Ovary (tissue), 9 donors: ENCODE results near the gene COASY. TPM values are rescaled to one million over a fixed set of nuclear protein-coding genes. Genes with fewer than 3 reads are reported as not detected.
"Not testable (repeated sequence)": the region's sequence is repeated elsewhere in the genome, so short reads cannot be mapped to it uniquely, and the experiment has no call there.

Experiments
- DNase-seq, 5 donors: peaks; one replicate each; pipeline ENCODE4 v3.0.0-alpha.2; 2019 to 2020
- H3K27ac ChIP-seq, 2 donors: fragments of 200-600 bp; one replicate each; pipeline versions ENCODE4 v1.5.1 to v1.8.0; 2019 to 2022
- H3K27me3 ChIP-seq: fragments of 200-600 bp; one replicate; pipeline ENCODE4 v1.8.0; 2022
- H3K36me3 ChIP-seq: fragments of 200-600 bp; sonication (generic); one replicate; pipeline ENCODE4 v1.5.1; 2019
- H3K4me1 ChIP-seq: one replicate; pipeline ENCODE4 v1.8.1; 2013; ENCODE audit warnings: mild to moderate bottlenecking, moderate library complexity; ENCODE audit not compliant: insufficient read depth
- H3K4me3 ChIP-seq: fragments of 200-600 bp; sonication (generic); one replicate; pipeline ENCODE4 v1.5.1; 2017
- H3K9me3 ChIP-seq, 2 donors: fragments of 200-600 bp in 1 of 2; sonication (generic) in 1 of 2; one replicate each; pipeline versions ENCODE4 v1.5.1 to v1.8.1; 2013 to 2019; ENCODE audit warnings: mild to moderate bottlenecking in 1 of 2, moderate library complexity in 1 of 2
- CTCF ChIP-seq, 3 donors: fragments of 450-650 bp in 2 of 3; fragments of 200-600 bp in 1 of 3; IDR thresholded peaks; one replicate each; pipeline versions ENCODE4 v1.5.1 to v1.8.0; 2016 to 2022; ENCODE audit warnings: antibody characterized with exemption in 3 of 3, mild to moderate bottlenecking in 1 of 3
- EP300 ChIP-seq: sonication (generic); formaldehyde crosslinking; IDR thresholded peaks from one replicate; pipeline ENCODE4 v1.6.1; 2017; ENCODE audit warnings: antibody characterized with exemption
- POLR2A ChIP-seq: fragments of 450-650 bp; IDR thresholded peaks from one replicate; pipeline ENCODE4 v1.6.1; 2017; ENCODE audit warnings: antibody characterized with exemption, mild to moderate bottlenecking, moderate library complexity
- WGBS, 3 donors: extraction: QIAGEN DNeasy Blood & Tissue Kit in 1 of 3; methylation state at CpG; one replicate each; pipeline versions ENCODE4 v1.1.5 to v1.1.7; 2013 to 2017; 5-methylcytosine and 5-hydroxymethylcytosine counted together
- intact Hi-C, 4 donors: fragments of 100-400 bp; cut with DNase I; formaldehyde crosslinking; loops; one replicate each; pipeline versions ENCODE4 v1.11.0 to v1.15.1; 2022 to 2023
- polyA plus RNA-seq, 2 donors: library from polyadenylated mRNA; stranded (reverse); fragments of 200-250 nt in 1 of 2; fragments of 350-450 nt in 1 of 2; fragmentation: Illumina TruSeq in 1 of 2; extraction: RNeasy Lipid Tissue Mini Kit (QIAGEN cat#74804) in 1 of 2; gene quantifications; one replicate each; pipeline ENCODE4 v1.2.3, GENCODE V29; 2013 to 2014
- total RNA-seq, 7 donors: library from RNA; depleted of rRNA in 2 of 7; stranded (reverse); fragments of >200 nt in 2 of 7; fragmentation: NEBNext Ultra II Directional in 3 of 7; extraction: Animal tissue kit (Norgen Biotek cat#: 25700) in 3 of 7; gene quantifications; one replicate each; pipeline versions ENCODE4 v1.1.0 to v1.2.4, GENCODE V29; 2016 to 2023
- donor health status: DM: no; HTN: no; CAD: no; lungs with moderate emphysema.
- donor health status: DM: no; HTN: no; CAD: no.
- donor health status: Bipolar disorder and iron deficiency.
- donor health status: DM: yes; HTN: yes; CAD: no.
- donor health status: DM: no; HTN: no; CAD: no.
- donor health status: DM: yes; HTN: yes; CAD: no.

Gene COASY
- total and polyA plus RNA-seq, 9 donors: 13.8 to 51.2 (median 40.8) TPM

GRCh38 chr17:42548993-42549755 is 12.8 kb upstream of the COASY start:
- no peaks in the 10 kb centered on the region for H3K27me3 ChIP-seq
- TF ChIP-seq CTCF (IDR thresholded peaks at IDR 0.05) (no peak), EP300 (no peak), POLR2A (no peak)
- no peak overlapping the region for H3K4me3 ChIP-seq
- DNase-seq: no peak
- intact Hi-C loops: no loop called here
- no peaks in the 10 kb centered on the region for H3K36me3 ChIP-seq
- no peak overlapping the region for H3K27ac ChIP-seq
- H3K4me1 ChIP-seq: peaks cover 25% of the 10 kb centered on the region
- WGBS, 3 donors: 81 to 85% (median 82%) methylated on average over 14 of the region's 14 CpGs
- H3K9me3 ChIP-seq: no peaks in the 10 kb centered on the region

GRCh38 chr17:42552736-42553135 is 9.2 kb upstream of the COASY start, which contains the start of gene HSD17B1:
Gene HSD17B1 (plus strand): TSS chr17:42552923. CDS start chr17:42552934, 11 bp downstream.
- DNase-seq, H3K9me3 ChIP-seq, intact Hi-C loops, H3K27me3 ChIP-seq, H3K36me3 ChIP-seq: not testable (repeated sequence)
- H3K27ac ChIP-seq: peak within 1 kb of the TSS; percentile 47 to 72
- peak within 1 kb of the TSS; percentile 83 for H3K4me3 ChIP-seq
- peaks cover 22% of the 10 kb centered on the region for H3K4me1 ChIP-seq
- 35 to 69% (median 40%) methylated on average over 15 of the region's 15 CpGs for WGBS, 3 donors

GRCh38 chr17:42553161-42553818 is 8.7 kb upstream of the COASY start:
- 25 to 52% (median 45%) methylated on average over 43 to 45 of the region's 45 CpGs for WGBS, 3 donors
- H3K27me3 ChIP-seq: no peaks in the 10 kb centered on the region
- H3K9me3 ChIP-seq: no peaks in the 10 kb centered on the region
- DNase-seq: peak in 4 of 5 donors; percentile 48 to 72 (median 57)
- H3K36me3 ChIP-seq: no peaks in the 10 kb centered on the region
- no peak for TF ChIP-seq CTCF (IDR thresholded peaks at IDR 0.05)
- TF ChIP-seq EP300: no peak
- no peak for TF ChIP-seq POLR2A
- H3K27ac ChIP-seq: peak overlapping the region in 1 of 2 donors; percentile 72
- peaks cover 17% of the 10 kb centered on the region for H3K4me1 ChIP-seq
- intact Hi-C loops: no loop called here
- no peak overlapping the region for H3K4me3 ChIP-seq

- H3K4me3 ChIP-seq: peak overlapping the region; percentile 83
- DNase-seq: peak in 1 of 5 donors; percentile 48
- H3K4me1 ChIP-seq: peaks cover 14% of the 10 kb centered on the region
- 16 to 49% (median 25%) methylated on average over 15 to 16 of the region's 16 CpGs for WGBS, 3 donors
- H3K9me3 ChIP-seq: no peaks in the 10 kb centered on the region
- H3K36me3 ChIP-seq: no peaks in the 10 kb centered on the region
- intact Hi-C loops: no loop called here
- TF ChIP-seq POLR2A: no peak
- TF ChIP-seq CTCF (IDR thresholded peaks at IDR 0.05): no peak
- TF ChIP-seq EP300: no peak
- H3K27ac ChIP-seq: peak overlapping the region; percentile 47 to 72
- no peaks in the 10 kb centered on the region for H3K27me3 ChIP-seq
These were observed 8.1 kb upstream of the COASY start for GRCh38 chr17:42553866-42554249.
